Fibroblast of lung (primary cell): ENCODE results near the gene DGKA. TPM values are rescaled to one million over a fixed set of nuclear protein-coding genes. Genes with fewer than 3 reads are reported as not detected.

Experiments used
- DNase-seq, 2 donors: peaks; one replicate each; pipeline versions ENCODE4 v3.0.0 to v3.0.0-alpha.2; 2010; ENCODE audit warnings: low read depth in 2 of 2
- H2AFZ ChIP-seq: 2 replicates; pipeline ENCODE4 v1.5.1; 2012; ENCODE audit warnings: low read length, control low read depth, inconsistent platforms
- H3K27ac ChIP-seq: 2 replicates; pipeline ENCODE4 v1.5.1; 2011; ENCODE audit warnings: low read length, control low read depth; ENCODE audit not compliant: insufficient read depth
- H3K27me3 ChIP-seq: 2 replicates; pipeline ENCODE4 v1.5.1; 2011; ENCODE audit warnings: mild to moderate bottlenecking, low read length; ENCODE audit not compliant: control insufficient read depth, insufficient read depth
- H3K36me3 ChIP-seq: 2 replicates; pipeline ENCODE4 v1.5.1; 2011; ENCODE audit warnings: low read length; ENCODE audit not compliant: control insufficient read depth, insufficient read depth
- H3K4me1 ChIP-seq: 2 replicates; pipeline ENCODE4 v1.5.1; 2011; ENCODE audit warnings: low read length; ENCODE audit not compliant: control insufficient read depth, insufficient read depth; ENCODE audit errors: extremely low read depth
- H3K4me2 ChIP-seq: 2 replicates; pipeline ENCODE4 v1.5.1; 2011; ENCODE audit warnings: low read length, control low read depth; ENCODE audit not compliant: insufficient read depth; ENCODE audit errors: extremely low read depth
- H3K4me3 ChIP-seq, 4 experiments: fragments of 200-600 bp in 1 of 4; sonication (generic) in 1 of 4; replicated peaks in 1 of 4; 2 replicates each; pipeline ENCODE4 v1.5.1; 2011 to 2016; ENCODE audit warnings: low read length in 4 of 4, low read depth in 3 of 4, mild to moderate bottlenecking in 3 of 4, control low read depth in 2 of 4, inconsistent platforms in 1 of 4, mixed read lengths in 1 of 4; ENCODE audit not compliant: insufficient read depth in 1 of 4; ENCODE audit errors: control extremely low read depth in 1 of 4
- H3K79me2 ChIP-seq: 2 replicates; pipeline ENCODE4 v1.5.1; 2012; ENCODE audit warnings: mild to moderate bottlenecking, low read length, inconsistent platforms; ENCODE audit not compliant: control insufficient read depth, insufficient read depth
- H3K9ac ChIP-seq: 2 replicates; pipeline ENCODE4 v1.5.1; 2011; ENCODE audit warnings: mild to moderate bottlenecking, low read length, control low read depth; ENCODE audit not compliant: insufficient read depth
- H3K9me3 ChIP-seq: 2 replicates; pipeline ENCODE4 v1.5.1; 2012; ENCODE audit warnings: low read depth, low read length; ENCODE audit not compliant: control insufficient read depth, insufficient read depth
- H4K20me1 ChIP-seq: 2 replicates; pipeline ENCODE4 v1.5.1; 2011; ENCODE audit warnings: low read length; ENCODE audit not compliant: control insufficient read depth, insufficient read depth; ENCODE audit errors: extremely low read depth
- CTCF ChIP-seq, 2 donors: IDR thresholded peaks in 1 of 2; conservative IDR thresholded peaks in 1 of 2; 1 replicate in 1 of 2; 2 replicates in 1 of 2; pipeline ENCODE4 v1.5.1; 2011 to 2012; ENCODE audit warnings: low read length in 2 of 2, control low read depth in 1 of 2, inconsistent platforms in 1 of 2, low read depth in 1 of 2, mild to moderate bottlenecking in 1 of 2
- EZH2 ChIP-seq: IDR thresholded peaks from 2 replicates; pipeline ENCODE4 v1.5.1; 2012; ENCODE audit warnings: low read length, control low read depth, mild to moderate bottlenecking; ENCODE audit errors: missing control alignments
- polyA plus RNA-seq, 2 donors: library from polyadenylated mRNA; depleted of rRNA in 1 of 2; stranded (reverse) in 1 of 2; unstranded in 1 of 2; fragments of >200 nt; gene quantifications; 2 replicates each; pipeline ENCODE4 v1.2.1, GENCODE V29; 2011 to 2012; ENCODE audit warnings: missing spikeins in 1 of 2
- total RNA-seq: library from RNA; depleted of rRNA; stranded (reverse); fragments of >200 nt; gene quantifications from 2 replicates; pipeline ENCODE4 v1.2.1, GENCODE V29; 2014

The DGKA gene
- total and polyA plus RNA-seq, 2 donors (not counting 1 experiment from before 2014, with no cell fraction given): 44.7 to 51.9 TPM

DNA sequence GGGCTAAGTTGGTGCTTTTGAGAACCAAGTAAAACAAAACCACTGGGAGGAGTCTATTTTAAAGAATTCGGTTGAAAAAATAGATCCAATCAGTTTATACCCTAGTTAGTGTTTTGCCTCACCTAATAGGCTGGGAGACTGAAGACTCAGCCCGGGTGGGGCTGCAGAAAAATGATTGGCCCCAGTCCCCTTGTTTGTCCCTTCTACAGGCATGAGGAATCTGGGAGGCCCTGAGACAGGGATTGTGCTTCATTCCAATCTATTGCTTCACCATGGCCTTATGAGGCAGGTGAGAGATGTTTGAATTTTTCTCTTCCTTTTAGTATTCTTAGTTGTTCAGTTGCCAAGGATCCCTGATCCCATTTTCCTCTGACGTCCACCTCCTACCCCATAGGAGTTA is 41.1 kb downstream of the DGKA start:
- Histone ChIP-seq H3K79me2 (peaks cover 50% of the 10 kb centered on the region), H3K4me1 (peaks cover 11% of the 10 kb centered on the region), H3K36me3 (peaks cover 2% of the 10 kb centered on the region)

GRCh38 chr12:55972456-55972855 is 41.5 kb downstream of the DGKA start:
- H3K36me3 ChIP-seq: peaks cover 2% of the 10 kb centered on the region
- H3K4me2 ChIP-seq: peak overlapping the region; percentile 92
- H3K27ac ChIP-seq: peak overlapping the region; percentile 94
- H3K4me1 ChIP-seq: peaks cover 11% of the 10 kb centered on the region
- H3K79me2 ChIP-seq: peaks cover 50% of the 10 kb centered on the region
- H3K9me3 ChIP-seq: no peaks in the 10 kb centered on the region
- H4K20me1 ChIP-seq: no peaks in the 10 kb centered on the region
- TF ChIP-seq CTCF (conservative IDR thresholded peaks at IDR 0.05 in 1 of 2, IDR thresholded peaks at IDR 0.05 in 1 of 2; ENCODE audit: low read depth in 1 of 2, low read length in 2 of 2): no peak
- TF ChIP-seq EZH2: no peak
- no peak overlapping the region for H2AFZ ChIP-seq
- no peak for DNase-seq
- peak overlapping the region; percentile 74 for H3K9ac ChIP-seq
- peak overlapping the region; percentile 54 to 95 (median 72) for H3K4me3 ChIP-seq
- H3K27me3 ChIP-seq: no peaks in the 10 kb centered on the region

More for the DNA sequence above, 41.1 kb downstream of the DGKA start:
- Histone ChIP-seq H3K4me2 (peak overlapping the region; percentile 92), H3K4me3 (peak overlapping the region in 3 of 4 experiments; percentile 54 to 95 (median 77)), H3K9ac (peak overlapping the region; percentile 16), H2AFZ (no peak overlapping the region), H3K27ac (peak overlapping the region; percentile 94), H3K9me3 (no peaks in the 10 kb centered on the region), H3K27me3 (no peaks in the 10 kb centered on the region), H4K20me1 (no peaks in the 10 kb centered on the region)
- TF ChIP-seq EZH2: no peak
- no peak for TF ChIP-seq CTCF (conservative IDR thresholded peaks at IDR 0.05 in 1 of 2, IDR thresholded peaks at IDR 0.05 in 1 of 2; ENCODE audit: low read depth in 1 of 2, low read length in 2 of 2)
- DNase-seq: peak; percentile 58 to 73

- H3K4me1 ChIP-seq: peaks cover 11% of the 10 kb centered on the region
- H3K27me3 ChIP-seq: no peaks in the 10 kb centered on the region
- H3K4me3 ChIP-seq: peak overlapping the region; percentile 54 to 95 (median 72)
- peak overlapping the region; percentile 27 for H2AFZ ChIP-seq
- DNase-seq: peak; percentile 58 to 59
- H3K79me2 ChIP-seq: peaks cover 49% of the 10 kb centered on the region
- H4K20me1 ChIP-seq: no peaks in the 10 kb centered on the region
- H3K9ac ChIP-seq: peak overlapping the region; percentile 74
- H3K27ac ChIP-seq: peak overlapping the region; percentile 94
- H3K36me3 ChIP-seq: peaks cover 2% of the 10 kb centered on the region
- TF ChIP-seq CTCF (conservative IDR thresholded peaks at IDR 0.05 in 1 of 2, IDR thresholded peaks at IDR 0.05 in 1 of 2; ENCODE audit: low read depth in 1 of 2, low read length in 2 of 2): no peak
- no peak for TF ChIP-seq EZH2
- peak overlapping the region; percentile 92 for H3K4me2 ChIP-seq
- H3K9me3 ChIP-seq: no peaks in the 10 kb centered on the region
These were observed 42.1 kb downstream of the DGKA start for GRCh38 chr12:55972911-55973598.
